Measurements from ENCODE around the gene ARHGAP23. TPM values are rescaled to one million over a fixed set of nuclear protein-coding genes. Genes with fewer than 3 reads are reported as not detected.
A peak's percentile ranks its signal among the peaks of the same experiment; 100 is the strongest.

ARHGAP23 gene
- total and polyA plus RNA-seq, 2 experiments from 2014 or later = 21.4 to 150 TPM

GRCh38 chr17:38544175-38544838 lies 116.0 kb downstream of the ARHGAP23 start:
- Mint-ChIP-seq H3K4me3 (no peak overlapping the region), H3K27me3 (ENCODE audit: insufficient read depth, low read depth, poor library complexity) (peaks cover 20% of the 10 kb centered on the region), H3K27ac (no peak overlapping the region), H3K4me1 (peaks cover 37% of the 10 kb centered on the region), H3K9me3 (no peaks in the 10 kb centered on the region), H3K36me3 (ENCODE audit: low read depth) (no peaks in the 10 kb centered on the region; the same call in 2 of the 3 replicates)
- no peak overlapping the region for H3K4me2 ChIP-seq
- H3K9me2 ChIP-seq (ENCODE audit: insufficient read depth) = no peaks in the 10 kb centered on the region
- no peaks in the 10 kb centered on the region; the same call in 1 of the 2 replicates for H3K4me1 ChIP-seq (ENCODE audit: insufficient read depth)
- no peak for DNase-seq (ENCODE audit: low spot score)
- no peak overlapping the region for H3K27ac ChIP-seq (ENCODE audit: low read depth)
- H3K36me3 ChIP-seq (ENCODE audit: insufficient read depth) = no peaks in the 10 kb centered on the region
- H3K4me3 ChIP-seq = no peak overlapping the region
- H3K27me3 ChIP-seq (ENCODE audit: insufficient read depth) = no peaks in the 10 kb centered on the region
- no peaks in the 10 kb centered on the region for H3F3A ChIP-seq (replicated peaks; ENCODE audit: low read depth)
- no peak for ATAC-seq
- no peaks in the 10 kb centered on the region for H4K20me1 ChIP-seq (replicated peaks; ENCODE audit: insufficient read depth)
- TF ChIP-seq REST (IDR thresholded peaks at IDR 0.05; ENCODE audit: unreplicated experiment) = no peak
- no peak for TF ChIP-seq ZNF114 (CRISPR knock-in tag; IDR thresholded peaks at IDR 0.05)
- TF ChIP-seq CREB1 (CRISPR knock-in tag; IDR thresholded peaks at IDR 0.05; ENCODE audit: low read depth) = no peak
- H3K79me2 ChIP-seq (replicated peaks; ENCODE audit: insufficient read depth) = no peaks in the 10 kb centered on the region
- no peak overlapping the region for H2AFZ ChIP-seq

- ATAC-seq = peak; percentile 18
- TF ChIP-seq POLR2AphosphoS5 (IDR thresholded peaks at IDR 0.05; ENCODE audit: low read depth) (no peak), NANOG (IDR thresholded peaks at IDR 0.05; ENCODE audit: borderline replicate concordance) (no peak), JUNB (IDR thresholded peaks at IDR 0.05; ENCODE audit: unreplicated experiment) (no peak), EZH2phosphoT487 (IDR thresholded peaks at IDR 0.05; ENCODE audit: unreplicated experiment) (no peak), ZNF462 (CRISPR knock-in tag; IDR thresholded peaks at IDR 0.05) (no peak), STAT1 (IDR thresholded peaks at IDR 0.05; ENCODE audit: unreplicated experiment) (no peak), CREB1 (CRISPR knock-in tag; IDR thresholded peaks at IDR 0.05; ENCODE audit: low read depth) (no peak), ZNF331 (CRISPR knock-in tag; IDR thresholded peaks at IDR 0.05; ENCODE audit: low read depth) (no peak)
Observed at GRCh38 chr17:38544839-38545209, 116.6 kb downstream of the ARHGAP23 start.

More at GRCh38 chr17:38544839-38545209, 116.6 kb downstream of the ARHGAP23 start:
- peak; percentile 43 for DNase-seq (ENCODE audit: low spot score)
- Histone ChIP-seq H3K4me3 (no peak overlapping the region), H3F3A (replicated peaks; ENCODE audit: low read depth) (no peaks in the 10 kb centered on the region), H3K9me2 (ENCODE audit: insufficient read depth) (no peaks in the 10 kb centered on the region), H3K79me2 (replicated peaks; ENCODE audit: insufficient read depth) (no peaks in the 10 kb centered on the region), H3K36me3 (ENCODE audit: insufficient read depth) (no peaks in the 10 kb centered on the region), H4K20me1 (replicated peaks; ENCODE audit: insufficient read depth) (no peaks in the 10 kb centered on the region), H3K27ac (ENCODE audit: low read depth) (no peak overlapping the region), H3K4me1 (ENCODE audit: insufficient read depth) (no peaks in the 10 kb centered on the region; the same call in 1 of the 2 replicates), H3K27me3 (ENCODE audit: insufficient read depth) (no peaks in the 10 kb centered on the region), H3K4me2 (no peak overlapping the region), H2AFZ (no peak overlapping the region)
- H3K27ac Mint-ChIP-seq = no peak overlapping the region
- H3K36me3 Mint-ChIP-seq (ENCODE audit: low read depth) = no peaks in the 10 kb centered on the region; the same call in 2 of the 3 replicates
- H3K9me3 Mint-ChIP-seq = no peaks in the 10 kb centered on the region
- peaks cover 20% of the 10 kb centered on the region for H3K27me3 Mint-ChIP-seq (ENCODE audit: insufficient read depth, low read depth, poor library complexity)
- no peak overlapping the region for H3K4me3 Mint-ChIP-seq
- peaks cover 41% of the 10 kb centered on the region for H3K4me1 Mint-ChIP-seq

All from GM23338 (cell line).